Stimulated activated CD4-positive, alpha-beta T cell treated with anti-CD3 and anti-CD28 coated beads, Interleukin-2, amount 100 ng/mL, for 48 hours (primary cell): ENCODE measurements around the gene SSH3.
A peak's percentile ranks its signal among the peaks of the same experiment; 100 is the strongest.

Experiments
- DNase-seq, 2 donors: peaks; one replicate each; pipeline ENCODE4 v3.0.0-alpha.2; 2020

SSH3 gene

DNA sequence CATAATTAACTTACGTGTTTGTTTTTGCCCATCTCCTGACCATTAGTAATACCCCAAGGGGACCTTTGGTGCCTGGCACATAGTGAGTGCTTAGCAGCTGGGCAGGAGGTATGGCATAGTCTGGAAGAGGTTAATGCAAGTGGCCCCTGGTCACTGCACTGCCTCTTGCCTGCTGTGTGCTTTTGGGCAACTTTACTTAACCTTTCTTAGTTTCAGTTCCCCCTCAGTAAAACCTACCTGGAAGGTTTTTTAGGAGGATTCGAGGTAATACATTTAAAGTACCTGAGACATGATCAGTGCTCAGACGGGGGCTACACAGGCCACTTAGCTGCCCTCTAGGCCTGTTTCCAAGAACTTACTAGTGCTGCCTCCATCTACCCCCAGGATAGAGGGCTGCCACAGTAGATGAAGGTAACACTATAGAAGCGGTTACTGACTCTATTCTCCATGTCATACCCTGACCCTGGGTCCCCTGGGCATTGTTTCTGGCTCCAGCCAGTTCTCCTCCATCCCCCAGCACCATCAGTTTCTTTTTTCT lies 46.7 kb downstream of the SSH3 start:
- no peak for DNase-seq

DNA sequence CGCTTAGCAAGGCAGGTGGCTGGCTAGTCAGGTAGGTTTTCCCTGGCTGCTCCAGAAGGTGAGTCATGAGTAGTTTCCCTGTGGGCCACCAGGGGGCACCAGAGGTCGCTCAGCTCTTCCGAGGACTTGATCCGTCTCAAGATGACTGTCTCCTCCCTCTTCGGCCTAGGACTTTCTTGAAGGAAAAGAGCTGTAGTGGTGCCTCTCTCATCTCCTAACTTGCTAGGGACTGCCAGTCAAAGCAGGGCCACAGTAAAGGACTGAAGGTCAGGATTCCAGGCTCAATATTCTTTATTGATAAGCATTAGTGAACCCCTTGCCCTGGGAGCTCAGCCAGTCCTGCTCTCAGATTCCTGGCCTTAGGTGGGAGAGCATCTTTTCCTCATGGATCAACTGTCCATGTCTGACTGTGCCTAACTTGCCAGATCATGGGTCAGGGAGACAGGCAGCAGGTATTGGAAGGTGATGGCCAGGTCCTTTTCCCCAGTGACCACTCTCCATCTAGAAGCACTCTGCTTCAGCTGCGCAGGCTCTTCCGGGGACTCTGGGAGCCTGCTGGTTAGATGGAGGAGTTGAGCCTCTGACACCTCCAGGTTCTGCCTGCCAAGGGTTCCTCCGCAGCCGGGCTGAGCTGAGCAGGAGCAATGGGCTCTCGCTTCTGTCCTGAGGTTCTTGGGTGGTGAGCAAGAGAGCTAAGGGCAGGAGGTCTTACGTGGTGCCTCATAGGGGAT lies 48.1 kb downstream of the SSH3 start:
- DNase-seq = peak; percentile 49 to 65

- DNase-seq = no peak
Measured at GRCh38 chr11:67352546-67353316, 49.4 kb downstream of the SSH3 start.

- peak; percentile 92 to 94 for DNase-seq
Measured at GRCh38 chr11:67353317-67354074, 50.2 kb downstream of the SSH3 start, which contains the start of gene POLD4. Gene POLD4, minus strand, starts transcription at chr11:67353546. Its CDS starts 147 bp downstream, at chr11:67353399.

GRCh38 chr11:67354075-67355022 lies 51.0 kb downstream of the SSH3 start:
- no peak for DNase-seq

GRCh38 chr11:67355023-67355793 lies 51.9 kb downstream of the SSH3 start:
- no peak for DNase-seq

DNA sequence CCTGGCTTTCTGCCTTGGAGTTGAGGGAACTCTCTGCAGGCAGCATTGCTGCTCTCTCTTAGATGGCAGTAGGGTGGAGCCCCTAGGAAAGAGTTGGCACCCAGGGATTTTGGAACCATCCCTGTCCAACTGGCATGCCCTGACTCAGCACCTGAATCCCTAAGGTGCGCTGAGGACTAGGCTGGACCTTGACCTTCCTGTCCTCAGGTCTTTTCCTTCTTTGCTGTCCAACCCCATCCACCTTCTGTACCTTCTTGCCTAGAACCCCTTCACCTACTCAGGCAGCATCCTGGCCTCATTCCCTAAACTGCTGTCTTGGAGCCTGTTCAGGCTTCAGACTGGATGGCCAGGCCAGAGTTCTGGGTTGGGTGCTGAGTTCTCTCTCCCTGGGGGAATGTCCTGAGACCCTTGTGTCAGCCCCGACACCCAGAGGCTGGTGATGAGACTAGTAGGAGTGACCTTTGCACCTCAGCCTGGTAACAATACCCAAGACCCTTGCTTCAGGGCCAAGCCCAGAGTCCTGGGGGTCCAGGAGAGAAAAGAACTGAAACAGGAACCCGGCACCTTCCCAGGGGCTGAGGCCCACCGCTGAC lies 52.6 kb downstream of the SSH3 start:
- DNase-seq = no peak

DNA sequence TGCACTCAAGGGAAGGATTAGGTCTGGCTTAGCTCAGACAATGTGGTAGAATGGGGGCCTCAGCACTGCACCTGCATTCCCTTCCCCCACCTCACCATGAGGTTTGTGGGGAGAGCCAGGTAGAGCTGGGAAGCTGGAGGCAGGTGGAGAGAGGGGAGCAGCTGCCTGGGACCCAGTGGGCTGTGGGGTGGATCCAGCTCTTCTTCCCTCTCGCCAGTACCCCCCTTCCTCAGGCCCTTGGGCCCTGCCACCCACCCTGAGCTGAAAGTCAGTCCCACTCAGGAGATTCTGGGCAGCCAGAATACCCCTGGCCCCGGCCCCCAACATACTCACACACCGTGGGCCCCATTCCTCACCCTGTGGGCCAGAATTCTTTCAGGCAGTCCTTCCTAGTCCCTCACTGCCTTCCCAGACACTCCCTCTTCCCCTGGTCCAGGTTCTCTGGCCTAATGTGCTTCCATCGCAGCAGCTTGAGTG lies 53.1 kb downstream of the SSH3 start:
- DNase-seq = no peak

GRCh38 chr11:67356864-67357561 lies 53.7 kb downstream of the SSH3 start:
- DNase-seq = peak; percentile 50 to 67

- DNase-seq = no peak
Measured at GRCh38 chr11:67357831-67358670, 54.7 kb downstream of the SSH3 start.
